K562 (cell line): ENCODE measurements around the gene FEN1. TPM values are rescaled to one million over a fixed set of nuclear protein-coding genes. Genes with fewer than 3 reads are reported as not detected.

Experiments used
- BRCA1 ChIP-seq, 2 experiments: fragments of 450-650 bp in 1 of 2; sonication (generic) in 1 of 2; formaldehyde crosslinking in 1 of 2; IDR thresholded peaks; 2 replicates each; pipeline versions ENCODE4 v1.5.0 to v1.6.1; 2017 to 2020; ENCODE audit warnings: mild to moderate bottlenecking in 1 of 2, missing genetic modification reagents in 1 of 2
- DMBX1 ChIP-seq: fragments of 250-450 bp; sonication (Bioruptor Pico); IDR thresholded peaks from 2 replicates; pipeline ENCODE4 v1.8.0; 2022; ENCODE audit warnings: inconsistent platforms, mild to moderate bottlenecking, moderate library complexity, borderline replicate concordance
- HSF4 ChIP-seq: fragments of 250-450 bp; sonication (Bioruptor Pico); IDR thresholded peaks from 2 replicates; pipeline ENCODE4 v2.1.2; 2022; ENCODE audit warnings: mild to moderate bottlenecking, moderate library complexity, borderline replicate concordance
- JUND ChIP-seq, 2 experiments: IDR thresholded peaks; 2 replicates in 1 of 2; 3 replicates in 1 of 2; pipeline ENCODE4 v1.6.1; 2011; ENCODE audit warnings: borderline replicate concordance in 2 of 2, low read depth in 2 of 2, low read length in 2 of 2, improper control_type of control experiment in 1 of 2, missing biosample characterization in 1 of 2, missing genetic modification characterization in 1 of 2, missing genetic modification reagents in 1 of 2
- KLF6 ChIP-seq: fragments of 250-450 bp; sonication (Bioruptor Pico); IDR thresholded peaks from 2 replicates; pipeline ENCODE4 v1.4.0; 2020; ENCODE audit warnings: mild to moderate bottlenecking, moderate library complexity, borderline replicate concordance
- NBN ChIP-seq: fragments of 450-650 bp; IDR thresholded peaks from 2 replicates; pipeline ENCODE4 v1.6.1; 2016; ENCODE audit warnings: low read depth, mild to moderate bottlenecking
- POLR2B ChIP-seq: fragments of 450-650 bp; IDR thresholded peaks from 2 replicates; pipeline ENCODE4 v1.6.1; 2018; ENCODE audit warnings: low read depth; ENCODE audit not compliant: partially characterized antibody
- SAP30 ChIP-seq: fragments of 200-600 bp; sonication (generic); IDR thresholded peaks from 2 replicates; pipeline ENCODE4 v1.6.1; 2012; ENCODE audit warnings: borderline replicate concordance, low read depth, mild to moderate bottlenecking, moderate library complexity, low read length, control low read depth, inconsistent platforms; ENCODE audit not compliant: insufficient read depth, poor library complexity, severe bottlenecking
- SIN3B ChIP-seq: fragments of 450-650 bp; IDR thresholded peaks from 2 replicates; pipeline ENCODE4 v1.6.1; 2017; ENCODE audit warnings: low read depth, mild to moderate bottlenecking, moderate library complexity
- TEAD1 ChIP-seq, 2 experiments: fragments of 450-650 bp in 1 of 2; sonication (generic) in 1 of 2; formaldehyde crosslinking; IDR thresholded peaks; 2 replicates each; pipeline versions ENCODE4 v1.4.0 to v1.8.0; 2020 to 2022; ENCODE audit warnings: mild to moderate bottlenecking in 2 of 2, missing genetic modification reagents in 1 of 2
- UBTF ChIP-seq, 2 experiments: IDR thresholded peaks; 2 replicates each; pipeline ENCODE4 v1.6.1; 2012; ENCODE audit warnings: improper control_type of control experiment in 2 of 2, low read depth in 2 of 2, low read length in 2 of 2, borderline replicate concordance in 1 of 2
- ZBED1 ChIP-seq: IDR thresholded peaks from 2 replicates; pipeline ENCODE4 v1.6.1; 2014
- ZC3H8 ChIP-seq: fragments of 450-650 bp; IDR thresholded peaks from 2 replicates; pipeline ENCODE4 v1.6.1; 2017
- ZFX ChIP-seq: sonication (generic); formaldehyde crosslinking; IDR thresholded peaks from 2 replicates; pipeline ENCODE4 v1.8.0; 2022; ENCODE audit warnings: mild to moderate bottlenecking, missing genetic modification reagents, moderate library complexity
- ZNF134 ChIP-seq: fragments of 250-450 bp; sonication (Bioruptor Pico); conservative IDR thresholded peaks from 2 replicates; pipeline ENCODE4 v1.4.0; 2020
- polyA plus RNA-seq, 8 experiments: library from polyadenylated mRNA; depleted of rRNA in 4 of 8; stranded (reverse) in 5 of 8; unstranded in 3 of 8; fragments of >200 nt; fragmentation: Nextera tagmentation in 2 of 8; fragmentation: Illumina TruSeq in 1 of 8; extraction: Ambion mirVana in 2 of 8; extraction: Trizol in 1 of 8; gene quantifications; 2 replicates each; pipeline versions ENCODE4 v1.2.1 to v1.2.3, GENCODE V29; 2011 to 2014; ENCODE audit warnings: inconsistent platforms in 1 of 8, missing spikeins in 1 of 8
- total RNA-seq, 7 experiments: library from RNA; depleted of rRNA in 6 of 7; stranded (reverse); fragments of >200 nt in 6 of 7; fragmentation: Illumina TruSeq in 2 of 7; extraction: Trizol in 2 of 7; gene quantifications; 2 replicates each; pipeline versions ENCODE4 v1.2.1 to v1.2.3, GENCODE V29; 2011 to 2021; ENCODE audit warnings: low replicate concordance in 1 of 7
- TF ChIP-seq, protein P1 (sequence below): fragments of 450-650 bp; IDR thresholded peaks from 2 replicates; pipeline ENCODE4 v1.6.1; 2016; ENCODE audit warnings: borderline replicate concordance
- TF ChIP-seq, protein P2 (sequence below): sonication (generic); formaldehyde crosslinking; IDR thresholded peaks from 2 replicates; pipeline ENCODE4 v1.8.0; 2023; ENCODE audit warnings: mild to moderate bottlenecking, missing genetic modification reagents
- TF ChIP-seq, protein P3 (sequence below), 2 experiments: IDR thresholded peaks; 2 replicates each; pipeline ENCODE4 v1.6.1; 2011; ENCODE audit warnings: borderline replicate concordance in 1 of 2, control low read depth in 1 of 2, low read depth in 1 of 2, low read length in 1 of 2, mild to moderate bottlenecking in 1 of 2, mixed read lengths in 1 of 2, moderate library complexity in 1 of 2; ENCODE audit not compliant: insufficient read depth in 1 of 2, insufficient read length in 1 of 2, poor library complexity in 1 of 2, severe bottlenecking in 1 of 2; ENCODE audit errors: extremely low read depth in 1 of 2

Gene FEN1
- total and polyA plus RNA-seq, 9 of the 15 experiments (the other 6 are each of a cell fraction or from before 2014, with no cell fraction given), result 58.1 to 156 (median 137) TPM

- no peak for TF ChIP-seq JUND (IDR thresholded peaks at IDR 0.05; ENCODE audit: borderline replicate concordance, low read depth, low read length)
- 0 out of 3 replicates have a peak, but pooled peaks have one; percentile 2 for TF ChIP-seq JUND (tag; IDR thresholded peaks at IDR 0.05; ENCODE audit: borderline replicate concordance, low read depth, low read length)
- TF ChIP-seq DMBX1 (CRISPR knock-in tag), result no peak
- TF ChIP-seq TEAD1 (CRISPR knock-in tag; IDR thresholded peaks at IDR 0.05), result no peak; a peak in 1 of 4 replicates
- TF ChIP-seq, protein P1, sequence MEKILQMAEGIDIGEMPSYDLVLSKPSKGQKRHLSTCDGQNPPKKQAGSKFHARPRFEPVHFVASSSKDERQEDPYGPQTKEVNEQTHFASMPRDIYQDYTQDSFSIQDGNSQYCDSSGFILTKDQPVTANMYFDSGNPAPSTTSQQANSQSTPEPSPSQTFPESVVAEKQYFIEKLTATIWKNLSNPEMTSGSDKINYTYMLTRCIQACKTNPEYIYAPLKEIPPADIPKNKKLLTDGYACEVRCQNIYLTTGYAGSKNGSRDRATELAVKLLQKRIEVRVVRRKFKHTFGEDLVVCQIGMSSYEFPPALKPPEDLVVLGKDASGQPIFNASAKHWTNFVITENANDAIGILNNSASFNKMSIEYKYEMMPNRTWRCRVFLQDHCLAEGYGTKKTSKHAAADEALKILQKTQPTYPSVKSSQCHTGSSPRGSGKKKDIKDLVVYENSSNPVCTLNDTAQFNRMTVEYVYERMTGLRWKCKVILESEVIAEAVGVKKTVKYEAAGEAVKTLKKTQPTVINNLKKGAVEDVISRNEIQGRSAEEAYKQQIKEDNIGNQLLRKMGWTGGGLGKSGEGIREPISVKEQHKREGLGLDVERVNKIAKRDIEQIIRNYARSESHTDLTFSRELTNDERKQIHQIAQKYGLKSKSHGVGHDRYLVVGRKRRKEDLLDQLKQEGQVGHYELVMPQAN, result peak; percentile 9; the same call in 1 of the 2 replicates
- peak in 1 of 2 experiments; percentile 77; a peak in 1 of 4 replicates for TF ChIP-seq UBTF (IDR thresholded peaks at IDR 0.05; ENCODE audit: borderline replicate concordance in 1 of 2, low read depth in 2 of 2, low read length in 2 of 2)
- no peak for TF ChIP-seq NBN
- no peak for TF ChIP-seq SIN3B
- no peak for TF ChIP-seq HSF4 (CRISPR knock-in tag)
- TF ChIP-seq, protein P2, sequence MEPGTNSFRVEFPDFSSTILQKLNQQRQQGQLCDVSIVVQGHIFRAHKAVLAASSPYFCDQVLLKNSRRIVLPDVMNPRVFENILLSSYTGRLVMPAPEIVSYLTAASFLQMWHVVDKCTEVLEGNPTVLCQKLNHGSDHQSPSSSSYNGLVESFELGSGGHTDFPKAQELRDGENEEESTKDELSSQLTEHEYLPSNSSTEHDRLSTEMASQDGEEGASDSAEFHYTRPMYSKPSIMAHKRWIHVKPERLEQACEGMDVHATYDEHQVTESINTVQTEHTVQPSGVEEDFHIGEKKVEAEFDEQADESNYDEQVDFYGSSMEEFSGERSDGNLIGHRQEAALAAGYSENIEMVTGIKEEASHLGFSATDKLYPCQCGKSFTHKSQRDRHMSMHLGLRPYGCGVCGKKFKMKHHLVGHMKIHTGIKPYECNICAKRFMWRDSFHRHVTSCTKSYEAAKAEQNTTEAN (CRISPR knock-in tag), result no peak; the same call in 1 of the 2 replicates
- no peak for TF ChIP-seq ZNF134 (CRISPR knock-in tag)
- no peak for TF ChIP-seq KLF6 (CRISPR knock-in tag)
- TF ChIP-seq POLR2B, result peak; percentile 1
- TF ChIP-seq ZC3H8, result no peak
- TF ChIP-seq BRCA1 (IDR thresholded peaks at IDR 0.05), result no peak
- TF ChIP-seq BRCA1 (CRISPR knock-in tag; IDR thresholded peaks at IDR 0.05), result no peak
- peak; percentile 72 for TF ChIP-seq SAP30
- no peak for TF ChIP-seq ZBED1
- TF ChIP-seq, protein P3, sequence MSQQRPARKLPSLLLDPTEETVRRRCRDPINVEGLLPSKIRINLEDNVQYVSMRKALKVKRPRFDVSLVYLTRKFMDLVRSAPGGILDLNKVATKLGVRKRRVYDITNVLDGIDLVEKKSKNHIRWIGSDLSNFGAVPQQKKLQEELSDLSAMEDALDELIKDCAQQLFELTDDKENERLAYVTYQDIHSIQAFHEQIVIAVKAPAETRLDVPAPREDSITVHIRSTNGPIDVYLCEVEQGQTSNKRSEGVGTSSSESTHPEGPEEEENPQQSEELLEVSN (IDR thresholded peaks at IDR 0.05; ENCODE audit: borderline replicate concordance in 1 of 2, extremely low read depth in 1 of 2, insufficient read depth in 1 of 2, insufficient read length in 1 of 2, low read depth in 1 of 2, low read length in 1 of 2, poor library complexity in 1 of 2, severe bottlenecking in 1 of 2), result peak; percentile 44 to 58
- TF ChIP-seq ZFX (CRISPR knock-in tag), result peak; percentile 32
These were observed 545 bp downstream of the FEN1 start (continued) for GRCh38 chr11:61793083-61793828.
